Prostate gland (tissue), 2 donors: ENCODE data around the gene NR1D1. TPM values are rescaled to one million over a fixed set of nuclear protein-coding genes. Genes with fewer than 3 reads are reported as not detected.

Source experiments
- DNase-seq: peaks from one replicate; pipeline ENCODE4 v3.0.0-alpha.2; 2019; ENCODE audit warnings: low spot score
- H3K27ac ChIP-seq, 2 donors: fragments of 200-600 bp; sonication (generic); 2 replicates each; pipeline ENCODE4 v1.5.1; 2017 to 2019
- H3K27me3 ChIP-seq: fragments of 200-600 bp; sonication (generic); replicated peaks from 2 replicates; pipeline ENCODE4 v1.5.1; 2019; ENCODE audit not compliant: insufficient read depth
- H3K36me3 ChIP-seq, 2 donors: fragments of 200-600 bp; sonication (generic); 1 replicate in 1 of 2; 2 replicates in 1 of 2; pipeline versions ENCODE4 v1.5.1 to v1.8.1; 2017 to 2019
- H3K4me1 ChIP-seq: fragments of 200-600 bp; sonication (generic); replicated peaks from 2 replicates; pipeline ENCODE4 v1.5.1; 2019
- H3K4me3 ChIP-seq, 2 donors: fragments of 200-600 bp; sonication (generic); 2 replicates each; pipeline ENCODE4 v1.5.1; 2017 to 2019
- H3K9me3 ChIP-seq: fragments of 200-600 bp; sonication (generic); 2 replicates; pipeline ENCODE4 v1.5.1; 2017
- POLR2A ChIP-seq: fragments of 450-650 bp; IDR thresholded peaks from one replicate; pipeline ENCODE4 v1.6.1; 2016; ENCODE audit warnings: antibody characterized with exemption, mild to moderate bottlenecking
- POLR2AphosphoS5 ChIP-seq: sonication (generic); formaldehyde crosslinking; IDR thresholded peaks from one replicate; pipeline ENCODE4 v1.6.1; 2017; ENCODE audit warnings: antibody characterized with exemption
- WGBS: methylation state at CpG from one replicate; pipeline ENCODE4 v1.1.5; 2018; 5-methylcytosine and 5-hydroxymethylcytosine counted together
- intact Hi-C: fragments of 100-400 bp; cut with DNase I; formaldehyde crosslinking; loops from one replicate; pipeline ENCODE4 v1.14.2; 2022
- total RNA-seq, 2 donors: library from RNA; depleted of rRNA; stranded (reverse); fragments of >200 nt; gene quantifications; one replicate each; pipeline ENCODE4 v1.1.0, GENCODE V29; 2016
- TF ChIP-seq, protein P1 (sequence below), 4 experiments: fragments of 200-600 bp in 2 of 4; fragments of 450-650 bp in 2 of 4; sonication (generic) in 2 of 4; IDR thresholded peaks; 1 replicate in 3 of 4; 2 replicates in 1 of 4; pipeline ENCODE4 v1.5.1; 2016 to 2019; ENCODE audit warnings: antibody characterized with exemption in 4 of 4, mild to moderate bottlenecking in 2 of 4, moderate library complexity in 2 of 4

Gene NR1D1
- total RNA-seq, 2 donors from 2014 or later, result 10.7 to 35.2 TPM

DNA sequence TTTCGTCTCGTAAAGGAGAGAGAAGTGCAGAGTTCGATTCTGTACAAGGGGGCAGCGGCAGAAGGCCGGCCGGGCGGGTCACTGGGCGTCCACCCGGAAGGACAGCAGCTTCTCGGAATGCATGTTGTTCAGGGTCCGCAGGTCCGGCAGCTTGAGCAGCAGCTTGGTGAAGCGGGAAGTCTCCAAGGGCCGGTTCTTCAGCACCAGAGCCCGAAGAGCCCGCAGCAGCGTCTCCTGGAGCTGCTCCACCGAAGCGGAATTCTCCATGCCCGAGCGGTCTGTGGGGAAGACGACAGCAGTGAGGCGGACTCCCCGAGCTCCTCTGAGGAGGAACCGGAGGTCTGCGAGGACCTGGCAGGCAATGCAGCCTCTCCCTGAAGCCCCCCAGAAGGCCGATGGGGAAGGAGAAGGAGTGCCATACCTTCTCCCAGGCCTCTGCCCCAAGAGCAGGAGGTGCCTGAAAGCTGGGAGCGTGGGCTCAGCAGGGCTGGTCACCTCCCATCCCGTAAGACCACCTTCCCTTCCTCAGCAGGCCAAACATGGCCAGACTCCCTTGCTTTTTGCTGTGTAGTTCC is 7.3 kb downstream of the NR1D1 start:
- no peaks in the 10 kb centered on the region for H3K4me1 ChIP-seq
- TF ChIP-seq POLR2AphosphoS5 (no peak), POLR2A (no peak)
- TF ChIP-seq, protein P1, sequence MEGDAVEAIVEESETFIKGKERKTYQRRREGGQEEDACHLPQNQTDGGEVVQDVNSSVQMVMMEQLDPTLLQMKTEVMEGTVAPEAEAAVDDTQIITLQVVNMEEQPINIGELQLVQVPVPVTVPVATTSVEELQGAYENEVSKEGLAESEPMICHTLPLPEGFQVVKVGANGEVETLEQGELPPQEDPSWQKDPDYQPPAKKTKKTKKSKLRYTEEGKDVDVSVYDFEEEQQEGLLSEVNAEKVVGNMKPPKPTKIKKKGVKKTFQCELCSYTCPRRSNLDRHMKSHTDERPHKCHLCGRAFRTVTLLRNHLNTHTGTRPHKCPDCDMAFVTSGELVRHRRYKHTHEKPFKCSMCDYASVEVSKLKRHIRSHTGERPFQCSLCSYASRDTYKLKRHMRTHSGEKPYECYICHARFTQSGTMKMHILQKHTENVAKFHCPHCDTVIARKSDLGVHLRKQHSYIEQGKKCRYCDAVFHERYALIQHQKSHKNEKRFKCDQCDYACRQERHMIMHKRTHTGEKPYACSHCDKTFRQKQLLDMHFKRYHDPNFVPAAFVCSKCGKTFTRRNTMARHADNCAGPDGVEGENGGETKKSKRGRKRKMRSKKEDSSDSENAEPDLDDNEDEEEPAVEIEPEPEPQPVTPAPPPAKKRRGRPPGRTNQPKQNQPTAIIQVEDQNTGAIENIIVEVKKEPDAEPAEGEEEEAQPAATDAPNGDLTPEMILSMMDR (IDR thresholded peaks at IDR 0.05), result no peak
- H3K27me3 ChIP-seq, result no peaks in the 10 kb centered on the region
- DNase-seq, result no peak
- H3K4me3 ChIP-seq, result no peak overlapping the region
- H3K36me3 ChIP-seq, result peaks cover 10 to 24% of the 10 kb centered on the region in 2 donors
- peak overlapping the region; percentile 39 to 88 for H3K27ac ChIP-seq
- intact Hi-C loops, result no loop called here
- H3K9me3 ChIP-seq, result no peaks in the 10 kb centered on the region
- WGBS, result 75% methylated on average over 29 of the region's 29 CpGs

DNA sequence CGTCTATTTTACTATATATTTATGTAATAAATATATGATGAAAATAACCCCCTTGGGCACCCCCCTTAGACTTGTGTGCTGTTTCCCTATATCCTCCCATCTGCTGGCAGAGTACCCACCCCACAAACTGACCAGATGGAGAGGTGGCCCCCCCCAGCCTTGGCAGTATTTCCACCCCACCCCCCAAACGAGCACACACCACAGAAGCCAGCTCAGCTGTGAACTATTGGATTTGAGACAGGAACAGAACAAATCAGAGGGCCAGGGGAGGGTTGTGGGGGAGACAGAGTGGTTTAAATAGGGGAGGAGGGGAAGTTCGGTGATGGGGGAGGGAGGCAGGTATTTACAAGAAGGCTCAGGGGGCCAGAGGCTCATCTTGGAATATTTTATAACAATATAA is 7.8 kb downstream of the NR1D1 start:
- H3K4me3 ChIP-seq, result no peak overlapping the region
- H3K4me1 ChIP-seq, result no peaks in the 10 kb centered on the region
- H3K36me3 ChIP-seq, result peaks cover 12 to 29% of the 10 kb centered on the region in 2 donors
- DNase-seq, result no peak
- peak overlapping the region; percentile 39 to 88 for H3K27ac ChIP-seq
- TF ChIP-seq, protein P1 (IDR thresholded peaks at IDR 0.05), result no peak
- TF ChIP-seq POLR2A (no peak), POLR2AphosphoS5 (no peak)
- H3K27me3 ChIP-seq, result no peaks in the 10 kb centered on the region
- H3K9me3 ChIP-seq, result no peaks in the 10 kb centered on the region
- intact Hi-C loops, result no loop called here
- WGBS, result 30% methylated on average over 3 of the region's 3 CpGs

DNA sequence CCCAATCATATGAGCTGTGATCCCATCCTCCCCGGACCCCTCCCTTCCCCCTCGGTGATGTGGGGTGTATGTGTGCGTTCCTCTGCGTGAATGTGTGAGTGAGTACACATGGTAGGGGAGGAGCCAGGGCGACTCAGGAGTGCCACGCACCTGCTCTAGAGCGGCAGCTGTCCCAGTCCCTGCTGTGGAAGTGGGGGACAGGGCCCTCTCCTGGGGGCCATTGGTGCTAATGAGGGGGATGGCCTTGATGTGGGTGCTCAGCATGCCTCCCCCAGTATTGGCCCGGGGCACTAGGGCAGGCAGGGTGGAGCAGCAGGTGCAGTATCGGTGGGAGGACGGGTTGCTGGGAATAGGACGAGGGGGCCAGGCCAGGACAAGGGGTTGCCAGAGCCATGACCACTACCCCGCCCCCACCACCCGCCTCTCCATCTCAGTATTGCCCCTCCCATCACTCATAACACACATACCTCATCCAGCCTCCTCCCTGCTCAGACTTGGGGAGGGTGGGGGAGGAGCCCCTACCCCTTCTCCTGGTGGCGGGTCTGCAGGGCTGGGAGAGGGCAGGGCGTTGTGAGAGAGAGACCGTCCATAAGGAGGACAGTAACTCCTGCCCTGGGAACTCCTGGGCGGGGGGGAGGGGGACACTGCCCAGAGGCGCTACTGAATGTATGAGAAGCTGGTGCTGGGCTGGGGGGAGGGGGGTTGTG is 8.5 kb downstream of the NR1D1 start:
- H3K4me3 ChIP-seq, result no peak overlapping the region
- H3K9me3 ChIP-seq, result no peaks in the 10 kb centered on the region
- H3K27ac ChIP-seq, result peak overlapping the region; percentile 39 to 88
- no peak for DNase-seq
- peaks cover 15 to 34% of the 10 kb centered on the region in 2 donors for H3K36me3 ChIP-seq
- no peaks in the 10 kb centered on the region for H3K4me1 ChIP-seq
- WGBS, result 37% methylated on average over 18 of the region's 18 CpGs
- intact Hi-C loops, result no loop called here
- TF ChIP-seq POLR2AphosphoS5 (no peak), POLR2A (no peak)
- TF ChIP-seq, protein P1 (IDR thresholded peaks at IDR 0.05), result no peak
- H3K27me3 ChIP-seq, result no peaks in the 10 kb centered on the region

DNA sequence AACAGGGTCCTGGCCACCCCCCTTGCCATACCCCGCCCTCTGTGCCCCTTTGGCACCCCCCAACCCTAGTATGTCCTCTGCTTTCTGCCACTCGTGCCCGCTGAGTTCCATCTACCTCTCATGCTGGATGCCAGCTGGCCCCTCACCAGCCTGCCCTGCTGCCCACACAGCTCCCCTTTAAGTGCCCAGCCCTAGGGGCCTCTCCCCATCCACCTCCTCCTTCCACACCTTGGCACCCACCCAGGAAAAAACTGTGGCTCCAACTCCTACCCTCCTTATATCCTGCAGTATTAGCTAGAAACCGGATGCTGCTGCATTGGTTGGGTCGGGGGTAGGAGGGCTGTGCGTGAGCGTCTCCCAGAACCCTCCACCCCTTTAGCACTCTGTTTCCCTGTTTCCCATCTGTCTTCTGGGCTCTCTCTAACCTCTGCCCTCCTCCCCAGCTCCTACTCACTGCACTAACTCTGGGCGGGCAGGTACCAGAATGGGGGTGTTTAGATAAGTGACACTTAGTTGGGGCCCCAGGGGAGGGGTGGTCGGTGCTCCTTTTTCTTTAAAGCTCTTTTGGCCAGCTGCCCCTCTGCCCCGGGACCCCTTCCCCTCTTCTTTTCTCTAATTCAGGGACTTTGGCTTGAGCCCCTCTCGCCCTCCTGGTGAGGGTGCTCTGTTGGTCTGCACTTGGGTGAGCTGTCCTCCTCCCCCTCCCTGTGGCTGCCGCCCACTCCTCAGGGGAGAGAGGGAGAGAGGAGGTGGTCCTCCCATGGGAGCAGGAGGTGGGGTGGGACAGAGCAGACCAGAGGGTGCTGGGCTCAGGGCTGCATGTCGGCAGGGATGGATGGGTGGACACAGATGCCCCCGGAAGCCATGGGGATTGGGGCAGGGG is 9.9 kb downstream of the NR1D1 start:
- no peaks in the 10 kb centered on the region for H3K27me3 ChIP-seq
- no peak for DNase-seq
- no peaks in the 10 kb centered on the region for H3K4me1 ChIP-seq
- TF ChIP-seq POLR2A (no peak), POLR2AphosphoS5 (no peak)
- TF ChIP-seq, protein P1 (IDR thresholded peaks at IDR 0.05), result no peak
- WGBS, result 65% methylated on average over 14 of the region's 14 CpGs
- peak overlapping the region; percentile 11 to 22 for H3K27ac ChIP-seq
- H3K4me3 ChIP-seq, result no peak overlapping the region
- intact Hi-C loops, result no loop called here
- H3K36me3 ChIP-seq, result peaks cover 15 to 29% of the 10 kb centered on the region in 2 donors
- H3K9me3 ChIP-seq, result no peaks in the 10 kb centered on the region
